H9 (cell line): Measurements from ENCODE around the gene GBGT1. TPM values are rescaled to one million over a fixed set of nuclear protein-coding genes. Genes with fewer than 3 reads are reported as not detected.

Experiments used
- DNase-seq: peaks from one replicate; pipeline ENCODE4 v3.0.0-alpha.2; 2017
- H2AFZ ChIP-seq: one replicate; pipeline ENCODE4 v1.6.1; 2013; ENCODE audit warnings: mild to moderate bottlenecking, low read length, control low read depth, moderate library complexity
- H2AK5ac ChIP-seq: 2 replicates; pipeline ENCODE4 v1.6.1; 2013; ENCODE audit warnings: low read length, control low read depth, mixed read lengths; ENCODE audit not compliant: insufficient read length
- H2BK120ac ChIP-seq: one replicate; pipeline ENCODE4 v1.6.1; 2013; ENCODE audit warnings: low read depth, mild to moderate bottlenecking, low read length, control low read depth, inconsistent platforms; ENCODE audit not compliant: poor library complexity, severe bottlenecking
- H2BK12ac ChIP-seq: 2 replicates; pipeline ENCODE4 v1.6.1; 2013; ENCODE audit warnings: low read length, control low read depth, mixed read lengths, low read depth; ENCODE audit not compliant: insufficient read length
- H2BK15ac ChIP-seq: 2 replicates; pipeline ENCODE4 v1.6.1; 2013; ENCODE audit warnings: low read depth, low read length, control low read depth
- H2BK20ac ChIP-seq: one replicate; pipeline ENCODE4 v1.6.1; 2013; ENCODE audit warnings: low read depth, mild to moderate bottlenecking, low read length, control low read depth, inconsistent platforms; ENCODE audit not compliant: poor library complexity, severe bottlenecking
- H2BK5ac ChIP-seq: 2 replicates; pipeline ENCODE4 v1.6.1; 2013; ENCODE audit warnings: low read length, control low read depth, mixed read lengths; ENCODE audit not compliant: insufficient read length
- H3K14ac ChIP-seq: 2 replicates; pipeline ENCODE4 v1.6.1; 2013; ENCODE audit warnings: low read length, control low read depth; ENCODE audit not compliant: insufficient read depth
- H3K18ac ChIP-seq: 2 replicates; pipeline ENCODE4 v1.6.1; 2013; ENCODE audit warnings: low read depth, mild to moderate bottlenecking, mixed read lengths, low read length, control low read depth; ENCODE audit not compliant: insufficient read length
- H3K23ac ChIP-seq: 2 replicates; pipeline ENCODE4 v1.6.1; 2013; ENCODE audit warnings: low read length, control low read depth, mixed read lengths, low read depth; ENCODE audit not compliant: insufficient read length
- H3K23me2 ChIP-seq: 2 replicates; pipeline ENCODE4 v1.6.1; 2013; ENCODE audit warnings: low read depth, mild to moderate bottlenecking, mixed read lengths, low read length, control low read depth; ENCODE audit not compliant: insufficient read length, poor library complexity, severe bottlenecking
- H3K27ac ChIP-seq: 2 replicates; pipeline ENCODE4 v1.5.1; 2013; ENCODE audit warnings: low read length, control low read depth, mixed read lengths, low read depth; ENCODE audit not compliant: insufficient read length
- H3K27me3 ChIP-seq: 2 replicates; pipeline ENCODE4 v1.6.1; 2013; ENCODE audit warnings: low read length, control low read depth, inconsistent platforms; ENCODE audit not compliant: insufficient read depth
- H3K4ac ChIP-seq: 2 replicates; pipeline ENCODE4 v1.6.1; 2013; ENCODE audit warnings: low read depth, mild to moderate bottlenecking, control low read depth, inconsistent platforms, low read length, moderate library complexity
- H3K4me1 ChIP-seq: 2 replicates; pipeline ENCODE4 v1.6.1; 2013; ENCODE audit warnings: low read length, control low read depth, inconsistent platforms; ENCODE audit not compliant: insufficient read depth
- H3K4me2 ChIP-seq: 2 replicates; pipeline ENCODE4 v1.6.1; 2013; ENCODE audit warnings: low read length, control low read depth, mixed read lengths; ENCODE audit not compliant: insufficient read length, insufficient read depth
- H3K56ac ChIP-seq: 2 replicates; pipeline ENCODE4 v1.6.1; 2013; ENCODE audit warnings: low read depth, mild to moderate bottlenecking, mixed read lengths, low read length, control low read depth; ENCODE audit not compliant: insufficient read length
- H3K79me1 ChIP-seq: 2 replicates; pipeline ENCODE4 v1.6.1; 2013; ENCODE audit warnings: low read depth, mild to moderate bottlenecking, moderate library complexity, low read length, control low read depth, inconsistent platforms; ENCODE audit not compliant: insufficient read depth, poor library complexity, severe bottlenecking
- H3K79me2 ChIP-seq: 2 replicates; pipeline ENCODE4 v1.6.1; 2013; ENCODE audit warnings: low read length, control low read depth, inconsistent platforms; ENCODE audit not compliant: insufficient read depth
- H3K9ac ChIP-seq: 2 replicates; pipeline ENCODE4 v1.6.1; 2013; ENCODE audit warnings: low read length, control low read depth, mixed read lengths; ENCODE audit not compliant: insufficient read length; ENCODE audit errors: extremely low read depth
- H3K9me3 ChIP-seq: one replicate; pipeline ENCODE4 v1.6.1; 2013; ENCODE audit warnings: low read depth, low read length, inconsistent platforms; ENCODE audit not compliant: control insufficient read depth
- H3T11ph ChIP-seq: one replicate; pipeline ENCODE4 v1.6.1; 2013; ENCODE audit warnings: mild to moderate bottlenecking, low read length, control low read depth, inconsistent platforms
- H4K20me1 ChIP-seq: one replicate; pipeline ENCODE4 v1.6.1; 2013; ENCODE audit not compliant: control insufficient read depth, insufficient read length, insufficient read depth
- H4K5ac ChIP-seq: 2 replicates; pipeline ENCODE4 v1.6.1; 2013; ENCODE audit warnings: low read depth, mild to moderate bottlenecking, mixed read lengths, low read length, control low read depth; ENCODE audit not compliant: insufficient read length
- H4K8ac ChIP-seq: replicated peaks from 2 replicates; pipeline ENCODE4 v1.6.1; 2013; ENCODE audit warnings: low read length, control low read depth, mixed read lengths, low read depth; ENCODE audit not compliant: insufficient read length
- H4K91ac ChIP-seq: 2 replicates; pipeline ENCODE4 v1.6.1; 2013; ENCODE audit warnings: low read depth, mild to moderate bottlenecking, moderate library complexity, mixed read lengths, low read length, control low read depth; ENCODE audit not compliant: insufficient read length
- H3K27ac Mint-ChIP-seq, 3 experiments: 2 replicates in 2 of 3; 3 replicates in 1 of 3; pipeline ENCODE4 v1.8.0; 2020 to 2021; ENCODE audit warnings: mixed read lengths in 3 of 3, mild to moderate bottlenecking in 1 of 3, moderate library complexity in 1 of 3
- H3K27me3 Mint-ChIP-seq: 2 replicates; pipeline ENCODE4 v1.8.0; 2021; ENCODE audit warnings: low read depth, mild to moderate bottlenecking, moderate library complexity, mixed read lengths
- H3K36me3 Mint-ChIP-seq, 3 experiments: 2 replicates in 2 of 3; 3 replicates in 1 of 3; pipeline ENCODE4 v1.8.0; 2020 to 2021; ENCODE audit warnings: low read depth in 3 of 3, mixed read lengths in 3 of 3; ENCODE audit not compliant: insufficient read depth in 1 of 3
- H3K4me1 Mint-ChIP-seq, 2 experiments: 2 replicates each; pipeline ENCODE4 v1.8.0; 2020; ENCODE audit warnings: mixed read lengths in 2 of 2
- H3K4me3 Mint-ChIP-seq, 2 experiments: 2 replicates in 1 of 2; 3 replicates in 1 of 2; pipeline ENCODE4 v1.8.0; 2020 to 2021; ENCODE audit warnings: mild to moderate bottlenecking in 2 of 2, mixed read lengths in 2 of 2, moderate library complexity in 1 of 2
- H3K9me3 Mint-ChIP-seq, 2 experiments: 2 replicates in 1 of 2; 3 replicates in 1 of 2; pipeline ENCODE4 v1.8.0; 2020; ENCODE audit warnings: mild to moderate bottlenecking in 2 of 2, mixed read lengths in 2 of 2, moderate library complexity in 1 of 2
- WGBS: extraction: QIAGEN DNeasy Blood & Tissue Kit; methylation state at CpG from one replicate; pipeline ENCODE4 v1.1.7; 2013; ENCODE audit warnings: missing lambda C conversion rate, low lambda C conversion rate, mixed read lengths; ENCODE audit not compliant: insufficient read length; ENCODE audit errors: extremely low coverage; 5-methylcytosine and 5-hydroxymethylcytosine counted together
- total RNA-seq: library from RNA; stranded (reverse); gene quantifications from 2 replicates; pipeline ENCODE4 v1.2.1, GENCODE V29; 2021
- TF ChIP-seq, protein P1 (sequence below): fragments of 200-600 bp; sonication (generic); conservative IDR thresholded peaks from 3 replicates; pipeline ENCODE4 v1.8.0; 2021; ENCODE audit warnings: antibody characterized with exemption, mild to moderate bottlenecking

The GBGT1 gene
- total RNA-seq, 1 experiment from 2014 or later = 9.3 TPM

DNA sequence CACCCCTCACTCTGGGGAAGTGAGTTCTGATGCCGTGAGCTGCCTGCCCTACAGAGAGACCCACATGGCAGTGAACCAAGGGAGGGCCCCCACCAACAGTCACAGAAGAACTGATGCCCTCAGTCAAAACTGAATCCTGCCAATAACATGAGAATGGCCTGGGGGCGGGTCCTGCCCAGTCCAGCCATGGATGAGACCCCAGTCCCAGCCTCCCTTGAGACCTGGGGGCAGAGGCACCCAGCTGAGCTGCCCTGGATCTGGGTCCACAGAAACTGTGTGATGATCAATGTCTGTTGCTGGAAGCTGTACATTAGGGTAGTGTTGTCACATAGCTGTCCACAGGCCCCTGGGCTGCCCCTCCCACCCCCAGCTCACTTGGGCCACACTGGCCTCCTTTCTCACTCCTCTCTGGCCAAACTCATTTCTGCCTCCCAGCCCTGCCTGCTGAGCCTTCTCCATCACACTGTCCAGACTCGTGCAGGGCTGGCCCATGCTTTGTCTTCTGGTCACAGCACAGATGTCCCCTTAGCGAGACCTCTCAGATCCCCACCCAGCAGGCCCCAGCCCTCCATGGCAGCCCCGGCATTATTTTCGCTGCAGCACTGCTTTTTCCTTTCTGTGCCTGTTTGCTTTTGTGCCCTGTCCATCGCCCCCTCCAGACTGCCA lies 16.8 kb downstream of the GBGT1 start:
- H3K4me2 ChIP-seq = no peak overlapping the region
- H2BK5ac ChIP-seq = no peak overlapping the region
- no peak overlapping the region for H3T11ph ChIP-seq
- H3K23ac ChIP-seq = no peak overlapping the region
- peaks cover 5% of the 10 kb centered on the region; the same call in 1 of the 2 replicates for H3K4me1 ChIP-seq
- peak overlapping the region; percentile 28 for H3K18ac ChIP-seq
- H4K8ac ChIP-seq = no peak overlapping the region
- H3K14ac ChIP-seq = peak overlapping the region; percentile 50; the same call in 1 of the 2 replicates
- peaks cover 2% of the 10 kb centered on the region for H4K20me1 ChIP-seq
- H2AFZ ChIP-seq = no peak overlapping the region
- Mint-ChIP-seq H3K4me3 (peak overlapping the region in 1 of 2 experiments; percentile 64; a peak in 3 of 5 replicates), H3K27me3 (peaks cover 15% of the 10 kb centered on the region), H3K9me3 (no peaks in the 10 kb centered on the region), H3K27ac (peak overlapping the region in 1 of 3 experiments; percentile 82; a peak in 3 of 7 replicates), H3K4me1 (peaks cover 23 to 28% of the 10 kb centered on the region in 2 experiments), H3K36me3 (peaks cover 0 to 6% (median 4%) of the 10 kb centered on the region in 3 experiments; a peak in 4 of 7 replicates)
- peaks cover 18% of the 10 kb centered on the region for H3K23me2 ChIP-seq
- no peak overlapping the region for H2BK15ac ChIP-seq
- H3K9me3 ChIP-seq = no peaks in the 10 kb centered on the region
- H3K79me1 ChIP-seq = no peaks in the 10 kb centered on the region
- H2AK5ac ChIP-seq = no peak overlapping the region
- H3K9ac ChIP-seq = no peak overlapping the region
- no peaks in the 10 kb centered on the region for H3K79me2 ChIP-seq
- no peak overlapping the region for H3K4ac ChIP-seq
- no peak overlapping the region for H4K5ac ChIP-seq
- no peak overlapping the region for H3K27ac ChIP-seq
- H2BK120ac ChIP-seq = no peak overlapping the region
- no peaks in the 10 kb centered on the region for H3K27me3 ChIP-seq
- H2BK20ac ChIP-seq = no peak overlapping the region
- WGBS = no CpG with 5 or more reads among the region's 7 CpGs
- H4K91ac ChIP-seq = peak overlapping the region; percentile 22
- TF ChIP-seq, protein P1, sequence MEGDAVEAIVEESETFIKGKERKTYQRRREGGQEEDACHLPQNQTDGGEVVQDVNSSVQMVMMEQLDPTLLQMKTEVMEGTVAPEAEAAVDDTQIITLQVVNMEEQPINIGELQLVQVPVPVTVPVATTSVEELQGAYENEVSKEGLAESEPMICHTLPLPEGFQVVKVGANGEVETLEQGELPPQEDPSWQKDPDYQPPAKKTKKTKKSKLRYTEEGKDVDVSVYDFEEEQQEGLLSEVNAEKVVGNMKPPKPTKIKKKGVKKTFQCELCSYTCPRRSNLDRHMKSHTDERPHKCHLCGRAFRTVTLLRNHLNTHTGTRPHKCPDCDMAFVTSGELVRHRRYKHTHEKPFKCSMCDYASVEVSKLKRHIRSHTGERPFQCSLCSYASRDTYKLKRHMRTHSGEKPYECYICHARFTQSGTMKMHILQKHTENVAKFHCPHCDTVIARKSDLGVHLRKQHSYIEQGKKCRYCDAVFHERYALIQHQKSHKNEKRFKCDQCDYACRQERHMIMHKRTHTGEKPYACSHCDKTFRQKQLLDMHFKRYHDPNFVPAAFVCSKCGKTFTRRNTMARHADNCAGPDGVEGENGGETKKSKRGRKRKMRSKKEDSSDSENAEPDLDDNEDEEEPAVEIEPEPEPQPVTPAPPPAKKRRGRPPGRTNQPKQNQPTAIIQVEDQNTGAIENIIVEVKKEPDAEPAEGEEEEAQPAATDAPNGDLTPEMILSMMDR = no peak
- H2BK12ac ChIP-seq = no peak overlapping the region
- H3K56ac ChIP-seq = no peak overlapping the region
- no peak for DNase-seq
